ENCODE measurements around the gene ZNF600. TPM values are rescaled to one million over a fixed set of nuclear protein-coding genes. Genes with fewer than 3 reads are reported as not detected.

Gene ZNF600
- total RNA-seq, 2 donors from 2014 or later, result 6.8 to 7.0 TPM

Other genes starting within 250 kb of the ZNF600 start
- 10 to 100 TPM; 11.3 to 16.0 TPM for gene ZNF701, start 216.5 kb downstream of the ZNF600 start, total RNA-seq
- 10 to 100 TPM; 40.2 to 44.6 TPM for gene ZNF83, start 148.4 kb downstream of the ZNF600 start, total RNA-seq
- 10 to 100 TPM; 15.0 to 17.1 TPM for gene ZNF611, start 51.7 kb downstream of the ZNF600 start, total RNA-seq
- 10 to 100 TPM; 11.4 to 12.4 TPM for gene ZNF28, start 34.8 kb upstream of the ZNF600 start, total RNA-seq
- gene ZNF468, start 70.8 kb upstream of the ZNF600 start, total RNA-seq, result 10 to 100 TPM in 1 of 2 donors, 1 to 10 TPM in 1; 9.8 to 12.4 TPM
- 1 to 10 TPM; 7.5 to 8.2 TPM for gene ZNF320, start 110.8 kb upstream of the ZNF600 start, total RNA-seq
- 1 to 10 TPM; 2.6 to 3.2 TPM for gene ZNF888, start 136.6 kb upstream of the ZNF600 start, total RNA-seq
- gene ZNF816, start 176.1 kb upstream of the ZNF600 start, total RNA-seq, result 1 to 10 TPM; 6.4 to 9.7 TPM
- gene ERVV-1, start 227.1 kb upstream of the ZNF600 start, total RNA-seq, result not detected